Thyroid gland (tissue), 4 donors: ENCODE data around the gene SEC24D. TPM values are rescaled to one million over a fixed set of nuclear protein-coding genes. Genes with fewer than 3 reads are reported as not detected.

Source experiments
- DNase-seq, 2 donors: peaks; one replicate each; pipeline ENCODE4 v3.0.0-alpha.2; 2019
- H3K27ac ChIP-seq, 3 donors: fragments of 200-600 bp; sonication (generic); 1 replicate in 2 of 3; 2 replicates in 1 of 3; pipeline ENCODE4 v1.5.1; 2016 to 2019; ENCODE audit warnings: mild to moderate bottlenecking in 1 of 3, moderate library complexity in 1 of 3
- H3K27me3 ChIP-seq: fragments of 200-600 bp; sonication (generic); one replicate; pipeline ENCODE4 v1.5.1; 2019
- H3K36me3 ChIP-seq, 2 donors: fragments of 200-600 bp; sonication (generic); one replicate each; pipeline ENCODE4 v1.5.1; 2016 to 2019
- H3K4me1 ChIP-seq, 2 donors: fragments of 200-600 bp; sonication (generic); one replicate each; pipeline ENCODE4 v1.5.1; 2017 to 2019
- H3K4me3 ChIP-seq, 3 donors: fragments of 200-600 bp; sonication (generic); replicated peaks in 1 of 3; 1 replicate in 2 of 3; 2 replicates in 1 of 3; pipeline ENCODE4 v1.5.1; 2016; ENCODE audit warnings: mild to moderate bottlenecking in 1 of 3
- H3K9me3 ChIP-seq: fragments of 200-600 bp; sonication (generic); one replicate; pipeline ENCODE4 v1.5.1; 2017
- POLR2A ChIP-seq, 2 donors: fragments of 450-650 bp; IDR thresholded peaks; one replicate each; pipeline ENCODE4 v1.6.1; 2017; ENCODE audit warnings: antibody characterized with exemption in 2 of 2, mild to moderate bottlenecking in 2 of 2, moderate library complexity in 1 of 2
- WGBS, 2 donors: methylation state at CpG; one replicate each; pipeline ENCODE4 v1.1.5; 2017; 5-methylcytosine and 5-hydroxymethylcytosine counted together
- intact Hi-C: fragments of 100-400 bp; cut with DNase I; formaldehyde crosslinking; loops from one replicate; pipeline ENCODE4 v1.15.1; 2023
- total RNA-seq, 4 donors: library from RNA; depleted of rRNA; stranded (reverse); fragments of >200 nt; gene quantifications; one replicate each; pipeline ENCODE4 v1.2.3, GENCODE V29; 2016
- TF ChIP-seq, protein P1 (sequence below), 6 experiments: fragments of 200-600 bp in 3 of 6; fragments of 450-650 bp in 3 of 6; sonication (generic) in 3 of 6; IDR thresholded peaks; one replicate each; pipeline ENCODE4 v1.5.1; 2016 to 2019; ENCODE audit warnings: antibody characterized with exemption in 6 of 6, mild to moderate bottlenecking in 2 of 6, inconsistent platforms in 1 of 6, moderate library complexity in 1 of 6

SEC24D gene
- total RNA-seq, 4 donors from 2014 or later = 56.3 to 120 (median 80.4) TPM

DNA sequence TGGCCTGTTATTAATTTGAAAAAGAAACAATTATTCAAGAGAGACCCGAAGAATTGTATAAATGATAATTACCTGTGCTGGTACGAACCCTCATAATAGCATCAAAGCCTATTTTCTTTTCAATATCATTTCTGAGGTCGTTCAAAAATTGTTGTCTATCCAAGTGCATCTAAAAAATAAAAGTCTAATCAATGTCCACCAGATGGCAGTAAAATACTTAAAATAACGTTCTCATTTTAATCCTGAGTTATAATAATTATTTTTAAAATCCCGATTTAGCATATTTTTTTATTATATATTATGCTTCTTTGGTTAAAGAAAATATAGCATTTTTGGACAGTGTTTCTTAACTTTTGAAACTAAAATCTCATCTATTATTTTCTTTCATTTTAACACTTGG, 95.1 kb downstream of the SEC24D start:
- DNase-seq = no peak
- intact Hi-C loops = no loop called here
- Histone ChIP-seq H3K27me3 (no peaks in the 10 kb centered on the region), H3K4me1 (no peaks in the 10 kb centered on the region), H3K9me3 (no peaks in the 10 kb centered on the region), H3K36me3 (peaks cover 35 to 63% of the 10 kb centered on the region in 2 donors), H3K27ac (peak overlapping the region in 1 of 3 donors; percentile 44), H3K4me3 (no peak overlapping the region)
- 48 to 49% methylated on average over 5 of the region's 5 CpGs for WGBS, 2 donors
- TF ChIP-seq, protein P1, sequence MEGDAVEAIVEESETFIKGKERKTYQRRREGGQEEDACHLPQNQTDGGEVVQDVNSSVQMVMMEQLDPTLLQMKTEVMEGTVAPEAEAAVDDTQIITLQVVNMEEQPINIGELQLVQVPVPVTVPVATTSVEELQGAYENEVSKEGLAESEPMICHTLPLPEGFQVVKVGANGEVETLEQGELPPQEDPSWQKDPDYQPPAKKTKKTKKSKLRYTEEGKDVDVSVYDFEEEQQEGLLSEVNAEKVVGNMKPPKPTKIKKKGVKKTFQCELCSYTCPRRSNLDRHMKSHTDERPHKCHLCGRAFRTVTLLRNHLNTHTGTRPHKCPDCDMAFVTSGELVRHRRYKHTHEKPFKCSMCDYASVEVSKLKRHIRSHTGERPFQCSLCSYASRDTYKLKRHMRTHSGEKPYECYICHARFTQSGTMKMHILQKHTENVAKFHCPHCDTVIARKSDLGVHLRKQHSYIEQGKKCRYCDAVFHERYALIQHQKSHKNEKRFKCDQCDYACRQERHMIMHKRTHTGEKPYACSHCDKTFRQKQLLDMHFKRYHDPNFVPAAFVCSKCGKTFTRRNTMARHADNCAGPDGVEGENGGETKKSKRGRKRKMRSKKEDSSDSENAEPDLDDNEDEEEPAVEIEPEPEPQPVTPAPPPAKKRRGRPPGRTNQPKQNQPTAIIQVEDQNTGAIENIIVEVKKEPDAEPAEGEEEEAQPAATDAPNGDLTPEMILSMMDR (IDR thresholded peaks at IDR 0.05) = peak in 5 of 6 experiments; percentile 4 to 50 (median 41)
- no peak for TF ChIP-seq POLR2A (IDR thresholded peaks at IDR 0.05)

DNA sequence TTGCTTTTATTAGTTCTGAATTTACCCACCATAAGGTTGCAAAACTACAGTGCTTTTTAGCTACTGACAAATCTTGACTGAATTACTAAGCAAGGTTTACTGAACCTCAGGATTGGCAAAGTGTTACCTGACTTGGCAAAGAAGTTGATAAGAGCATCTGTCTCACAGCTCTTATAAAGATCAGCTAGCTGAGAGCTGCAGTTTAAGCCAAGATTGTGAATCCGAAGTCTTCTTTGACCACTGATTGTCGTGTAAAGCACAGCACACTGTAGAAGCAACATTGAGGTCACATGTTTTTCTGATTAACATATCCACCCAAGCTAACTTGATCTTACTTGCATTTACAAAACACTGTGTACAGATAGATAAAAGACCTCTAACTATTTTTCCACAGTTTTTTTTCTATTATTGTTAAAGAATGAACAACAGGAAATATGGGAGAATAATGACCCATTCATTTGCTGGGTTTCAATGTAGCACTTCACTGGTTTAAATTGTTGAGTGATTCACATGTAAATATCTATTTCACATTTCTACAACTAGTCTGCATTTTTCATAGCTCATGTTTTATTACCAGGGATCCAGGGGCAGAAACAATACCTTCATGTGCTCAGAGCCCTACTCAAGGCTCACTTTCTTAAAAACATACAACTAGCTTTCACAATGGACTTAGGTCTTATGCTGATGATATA, 96.8 kb downstream of the SEC24D start:
- Histone ChIP-seq H3K4me1 (no peaks in the 10 kb centered on the region), H3K27ac (no peak overlapping the region), H3K27me3 (no peaks in the 10 kb centered on the region), H3K36me3 (peaks cover 28 to 67% of the 10 kb centered on the region in 2 donors), H3K4me3 (no peak overlapping the region), H3K9me3 (no peaks in the 10 kb centered on the region)
- DNase-seq = no peak
- WGBS, 2 donors = 79 to 84% methylated on average over 2 of the region's 2 CpGs
- TF ChIP-seq, protein P1 (IDR thresholded peaks at IDR 0.05) = no peak
- TF ChIP-seq POLR2A (IDR thresholded peaks at IDR 0.05) = no peak
- intact Hi-C loops = no loop called here

DNA sequence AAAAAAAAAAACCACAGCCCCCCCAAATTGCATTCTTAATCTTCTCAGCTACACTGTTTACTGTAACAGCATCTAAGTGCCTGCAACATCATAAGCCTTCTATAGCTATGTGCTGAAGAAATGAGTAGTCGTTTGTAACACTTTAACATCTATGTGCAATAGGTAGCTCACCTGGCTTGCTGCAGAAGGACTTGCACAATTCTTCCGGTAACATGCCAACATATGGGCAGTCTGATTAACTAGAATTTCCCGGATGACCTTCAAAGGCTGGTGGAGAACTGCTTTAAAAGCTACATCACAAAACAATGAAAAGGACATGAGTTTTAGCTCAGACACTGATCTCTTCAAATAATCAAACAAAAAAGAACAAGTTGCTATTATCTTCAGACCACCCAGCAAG, 97.8 kb downstream of the SEC24D start:
- 89 to 95% methylated on average over 3 of the region's 3 CpGs for WGBS, 2 donors
- H3K4me3 ChIP-seq = no peak overlapping the region
- peaks cover 21 to 62% of the 10 kb centered on the region in 2 donors for H3K36me3 ChIP-seq
- H3K4me1 ChIP-seq = no peaks in the 10 kb centered on the region
- no peak overlapping the region for H3K27ac ChIP-seq
- no peak for TF ChIP-seq POLR2A (IDR thresholded peaks at IDR 0.05)
- TF ChIP-seq, protein P1 (IDR thresholded peaks at IDR 0.05) = no peak
- intact Hi-C loops = no loop called here
- no peak for DNase-seq
- H3K9me3 ChIP-seq = no peaks in the 10 kb centered on the region
- no peaks in the 10 kb centered on the region for H3K27me3 ChIP-seq

DNA sequence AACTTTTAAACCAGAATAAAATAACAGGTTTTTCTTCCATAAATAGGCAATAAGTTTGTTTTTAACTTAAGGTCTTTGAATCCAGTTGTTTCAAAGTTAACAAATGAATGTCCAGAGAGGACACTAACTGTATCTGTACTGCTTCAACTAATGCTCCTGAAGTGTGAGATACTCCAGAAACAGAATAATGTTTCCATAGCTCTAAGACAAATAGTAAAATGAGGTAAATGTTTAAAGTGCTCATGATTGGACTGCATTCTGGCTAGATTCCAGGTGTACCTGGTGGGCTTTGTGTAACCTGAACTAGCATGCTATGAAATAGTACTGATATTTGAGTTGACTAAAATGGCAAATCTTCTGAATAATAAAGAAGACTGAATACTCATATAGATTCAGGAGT, 99.0 kb downstream of the SEC24D start:
- intact Hi-C loops = no loop called here
- no peaks in the 10 kb centered on the region for H3K4me1 ChIP-seq

More for the DNA sequence above, 99.0 kb downstream of the SEC24D start:
- no peak for DNase-seq
- TF ChIP-seq, protein P1 (IDR thresholded peaks at IDR 0.05) = no peak
- no peak for TF ChIP-seq POLR2A (IDR thresholded peaks at IDR 0.05)
- no peak overlapping the region for H3K4me3 ChIP-seq
- H3K27me3 ChIP-seq = no peaks in the 10 kb centered on the region
- H3K36me3 ChIP-seq = peaks cover 21 to 68% of the 10 kb centered on the region in 2 donors
- no peak overlapping the region for H3K27ac ChIP-seq
- H3K9me3 ChIP-seq = no peaks in the 10 kb centered on the region
